ENCODE data around the gene CIBAR2.

The CIBAR2 gene

GRCh38 chr16:85092309-85092708, 20.0 kb downstream of the CIBAR2 start:
- TF ChIP-seq CTCF (IDR thresholded peaks at IDR 0.05; ENCODE audit: low read depth, low read length), result no peak
- DNase-seq (ENCODE audit: extremely low read depth, low read depth), result no peak

- no peak for DNase-seq (ENCODE audit: extremely low read depth, low read depth)
- no peak for TF ChIP-seq CTCF (IDR thresholded peaks at IDR 0.05; ENCODE audit: low read depth, low read length)
Observed at GRCh38 chr16:85091522-85091910, 20.8 kb downstream of the CIBAR2 start.

GRCh38 chr16:85090873-85091521, 21.3 kb downstream of the CIBAR2 start:
- DNase-seq (ENCODE audit: extremely low read depth, low read depth), result no peak
- no peak for TF ChIP-seq CTCF (IDR thresholded peaks at IDR 0.05; ENCODE audit: low read depth, low read length)

- DNase-seq (ENCODE audit: extremely low read depth, low read depth), result no peak
- no peak for TF ChIP-seq CTCF (IDR thresholded peaks at IDR 0.05; ENCODE audit: low read depth, low read length)
Observed at GRCh38 chr16:85090181-85090580, 22.1 kb downstream of the CIBAR2 start.

- no peak for TF ChIP-seq CTCF (IDR thresholded peaks at IDR 0.05; ENCODE audit: low read depth, low read length)
- no peak for DNase-seq (ENCODE audit: extremely low read depth, low read depth)
Observed at GRCh38 chr16:85089525-85089924, 22.7 kb downstream of the CIBAR2 start.

GRCh38 chr16:85088570-85089199, 23.6 kb downstream of the CIBAR2 start:
- no peak for TF ChIP-seq CTCF (IDR thresholded peaks at IDR 0.05; ENCODE audit: low read depth, low read length)
- DNase-seq (ENCODE audit: extremely low read depth, low read depth), result no peak

- DNase-seq (ENCODE audit: extremely low read depth, low read depth), result no peak
- no peak for TF ChIP-seq CTCF (IDR thresholded peaks at IDR 0.05; ENCODE audit: low read depth, low read length)
Observed at GRCh38 chr16:85087899-85088569, 24.2 kb downstream of the CIBAR2 start.

Data from AG09319 (cell line).